Measurements from ENCODE around the gene EPB41L5. TPM values are rescaled to one million over a fixed set of nuclear protein-coding genes. Genes with fewer than 3 reads are reported as not detected.
"Not testable (repeated sequence)": the region's sequence is repeated elsewhere in the genome, so short reads cannot be mapped to it uniquely, and the experiment has no call there.

The EPB41L5 gene
- polyA plus RNA-seq, 4 donors = 25.2 to 109 (median 92.3) TPM

- DNase-seq (ENCODE audit: low read depth in 4 of 4, low spot score in 3 of 4) = no peak
Measured at GRCh38 chr2:120091436-120091835, 78.6 kb downstream of the EPB41L5 start.

GRCh38 chr2:120094795-120095194, 81.9 kb downstream of the EPB41L5 start:
- DNase-seq (ENCODE audit: low read depth in 4 of 4, low spot score in 3 of 4) = no peak

GRCh38 chr2:120100627-120101026, 87.8 kb downstream of the EPB41L5 start:
- no peak for DNase-seq (ENCODE audit: low read depth in 4 of 4, low spot score in 3 of 4)

- no peak for DNase-seq (ENCODE audit: low read depth in 4 of 4, low spot score in 3 of 4)
Measured at GRCh38 chr2:120103723-120104467, 91.0 kb downstream of the EPB41L5 start.

GRCh38 chr2:120104772-120105171, 91.9 kb downstream of the EPB41L5 start:
- DNase-seq (ENCODE audit: low read depth in 4 of 4, low spot score in 3 of 4) = no peak

GRCh38 chr2:120105360-120105759, 92.5 kb downstream of the EPB41L5 start:
- DNase-seq (ENCODE audit: low read depth in 4 of 4, low spot score in 3 of 4) = no peak

- peak in 2 of 4 donors; percentile 8 to 12 for DNase-seq (ENCODE audit: low read depth in 4 of 4, low spot score in 3 of 4)
Measured at GRCh38 chr2:120108049-120108448, 95.2 kb downstream of the EPB41L5 start.

- DNase-seq (ENCODE audit: low read depth in 4 of 4, low spot score in 3 of 4) = no peak
Measured at GRCh38 chr2:120108749-120109148, 95.9 kb downstream of the EPB41L5 start.

- DNase-seq (ENCODE audit: low read depth in 4 of 4, low spot score in 3 of 4) = no peak
Measured at GRCh38 chr2:120109186-120110061, 96.5 kb downstream of the EPB41L5 start.

- DNase-seq (ENCODE audit: low read depth in 4 of 4, low spot score in 3 of 4) = no peak
Measured at GRCh38 chr2:120110062-120110362, 97.1 kb downstream of the EPB41L5 start.

- DNase-seq (ENCODE audit: low read depth in 4 of 4, low spot score in 3 of 4) = no peak
Measured at GRCh38 chr2:120110507-120110906, 97.6 kb downstream of the EPB41L5 start.

- DNase-seq (ENCODE audit: low read depth in 4 of 4, low spot score in 3 of 4) = no peak
Measured at GRCh38 chr2:120111193-120111592, 98.3 kb downstream of the EPB41L5 start.

- DNase-seq (ENCODE audit: low read depth in 4 of 4, low spot score in 3 of 4) = no peak
Measured at GRCh38 chr2:120118018-120118417, 105.1 kb downstream of the EPB41L5 start.

- DNase-seq (ENCODE audit: low read depth in 4 of 4, low spot score in 3 of 4) = no peak
Measured at GRCh38 chr2:120118471-120118870, 105.6 kb downstream of the EPB41L5 start.

- not testable (repeated sequence) for DNase-seq (ENCODE audit: low read depth in 4 of 4, low spot score in 3 of 4)
Measured at GRCh38 chr2:120121337-120121736, 108.5 kb downstream of the EPB41L5 start.

- DNase-seq (ENCODE audit: low read depth in 4 of 4, low spot score in 3 of 4) = no peak
Measured at GRCh38 chr2:120123090-120123489, 110.2 kb downstream of the EPB41L5 start.

GRCh38 chr2:120125195-120125594, 112.3 kb downstream of the EPB41L5 start:
- DNase-seq (ENCODE audit: low read depth in 4 of 4, low spot score in 3 of 4) = no peak

- no peak for DNase-seq (ENCODE audit: low read depth in 4 of 4, low spot score in 3 of 4)
Measured at GRCh38 chr2:120128216-120128615, 115.3 kb downstream of the EPB41L5 start.

GRCh38 chr2:120132190-120132589, 119.3 kb downstream of the EPB41L5 start:
- no peak for DNase-seq (ENCODE audit: low read depth in 4 of 4, low spot score in 3 of 4)

- no peak for DNase-seq (ENCODE audit: low read depth in 4 of 4, low spot score in 3 of 4)
Measured at GRCh38 chr2:120132691-120133090, 119.8 kb downstream of the EPB41L5 start.

- no peak for DNase-seq (ENCODE audit: low read depth in 4 of 4, low spot score in 3 of 4)
Measured at GRCh38 chr2:120133572-120134244, 120.8 kb downstream of the EPB41L5 start.
